Measurements from ENCODE around the gene RC3H1. TPM values are rescaled to one million over a fixed set of nuclear protein-coding genes. Genes with fewer than 3 reads are reported as not detected.

The RC3H1 gene
- total RNA-seq, 1 donor from 2014 or later, result 24.8 TPM

Small RNAs within 50 kb of the gene (small RNA-seq; reads per million reads assigned to genes)
- gene RNA5SP67 (ENCODE audit: low replicate concordance), result not detected
- not detected for gene RNA5SP68 (ENCODE audit: low replicate concordance)

Other genes with a start within 250 kb of the RC3H1 start
- 11.8 TPM for gene DARS2, start 197.7 kb downstream of the RC3H1 start, total RNA-seq
- gene CENPL, start 197.5 kb downstream of the RC3H1 start, total RNA-seq, result 12.8 TPM
- gene GAS5, start 154.4 kb downstream of the RC3H1 start, total RNA-seq, result 381 TPM
- gene ZBTB37, start 154.0 kb downstream of the RC3H1 start, total RNA-seq, result 31.5 TPM
- gene SERPINC1, start 105.0 kb downstream of the RC3H1 start, total RNA-seq, result not detected
- gene RABGAP1L, start 137.2 kb upstream of the RC3H1 start, total RNA-seq, result 91.5 TPM